ENCODE data around the gene ATF2. TPM values are rescaled to one million over a fixed set of nuclear protein-coding genes. Genes with fewer than 3 reads are reported as not detected.

Gene ATF2, protein sequence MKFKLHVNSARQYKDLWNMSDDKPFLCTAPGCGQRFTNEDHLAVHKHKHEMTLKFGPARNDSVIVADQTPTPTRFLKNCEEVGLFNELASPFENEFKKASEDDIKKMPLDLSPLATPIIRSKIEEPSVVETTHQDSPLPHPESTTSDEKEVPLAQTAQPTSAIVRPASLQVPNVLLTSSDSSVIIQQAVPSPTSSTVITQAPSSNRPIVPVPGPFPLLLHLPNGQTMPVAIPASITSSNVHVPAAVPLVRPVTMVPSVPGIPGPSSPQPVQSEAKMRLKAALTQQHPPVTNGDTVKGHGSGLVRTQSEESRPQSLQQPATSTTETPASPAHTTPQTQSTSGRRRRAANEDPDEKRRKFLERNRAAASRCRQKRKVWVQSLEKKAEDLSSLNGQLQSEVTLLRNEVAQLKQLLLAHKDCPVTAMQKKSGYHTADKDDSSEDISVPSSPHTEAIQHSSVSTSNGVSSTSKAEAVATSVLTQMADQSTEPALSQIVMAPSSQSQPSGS
- polyA plus RNA-seq (2013, experiment 1 of 2; ENCODE audit: insufficient read length): 31.9 TPM
- polyA plus RNA-seq (2013, experiment 2 of 2; ENCODE audit: insufficient read length): 34.3 TPM

DNA sequence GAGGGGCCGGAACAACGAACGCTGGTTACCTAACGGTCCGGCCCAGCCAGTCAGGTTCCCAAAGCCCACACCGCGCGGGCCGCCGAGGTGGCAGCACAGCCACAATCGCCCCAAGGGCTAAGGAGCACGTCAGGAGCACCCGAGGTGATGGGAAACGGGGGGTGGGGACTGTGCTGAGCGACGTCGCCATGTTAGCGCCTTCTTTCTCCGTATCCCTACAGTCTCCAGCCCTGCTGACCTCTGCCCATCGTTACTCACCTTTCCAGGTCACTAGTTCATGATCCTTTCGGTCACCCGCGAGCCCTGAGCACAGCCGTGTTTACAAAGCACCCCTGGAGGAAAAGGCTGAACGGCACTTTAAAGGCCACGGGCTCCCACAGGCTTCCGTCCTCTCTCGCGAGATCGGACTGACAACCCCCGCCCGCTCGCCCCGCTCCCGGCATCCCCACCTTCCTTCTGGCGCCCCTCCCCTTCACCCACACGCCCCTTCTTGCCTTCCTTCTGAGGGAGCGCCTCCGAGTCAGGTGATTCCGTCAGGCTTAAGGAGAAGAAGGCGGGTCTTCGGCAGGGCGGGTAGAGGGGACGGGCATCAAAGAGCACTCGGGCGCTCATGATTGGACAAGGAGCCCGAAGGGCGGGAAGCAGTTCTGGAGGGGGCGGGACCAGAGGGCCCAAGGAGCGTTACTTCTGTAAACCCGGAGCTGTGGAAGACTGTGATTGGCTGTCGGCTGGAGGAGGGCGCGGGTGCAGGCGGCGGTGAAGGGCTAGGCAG, at the start of gene ATF2:
ATF2 (minus strand) TSS at position 412 of the 772 bp plus-strand sequence. CDS start 31,760 bp downstream, outside the sequence.
- peak; percentile 100 for DNase-seq

DNA sequence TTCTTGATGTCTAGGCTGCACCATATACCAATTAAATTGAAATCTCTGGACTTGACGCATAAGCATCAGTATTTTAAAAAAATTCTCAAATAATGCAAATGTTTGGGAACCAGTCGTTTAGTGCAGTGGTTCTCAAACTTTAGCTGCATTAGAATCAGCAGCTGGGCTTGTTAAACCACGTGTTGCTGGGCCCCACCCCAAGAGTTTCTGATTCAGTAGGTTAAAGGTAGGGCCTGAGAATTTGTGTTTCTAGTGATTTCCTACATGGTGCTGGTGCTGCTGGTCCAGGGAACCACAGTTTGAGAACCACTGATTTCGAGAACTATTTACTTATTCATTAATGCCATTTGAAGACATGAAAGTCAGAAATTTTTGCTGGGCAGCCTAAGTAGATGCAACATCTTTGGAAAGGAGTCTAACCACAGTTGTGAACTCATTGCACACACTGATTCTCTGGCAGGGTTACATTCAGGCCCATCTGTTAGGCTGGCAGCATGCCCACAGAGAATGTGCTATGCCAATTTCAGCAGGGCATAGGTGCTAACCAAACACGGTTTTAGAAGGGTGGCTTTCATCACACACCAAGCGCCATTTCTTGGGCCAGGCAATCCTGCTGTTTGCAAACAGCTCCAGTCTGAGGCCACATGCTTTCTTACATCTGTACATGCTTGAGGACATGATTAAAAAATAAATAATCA, 39.9 kb upstream of the ATF2 start:
- no peak for DNase-seq

DNA sequence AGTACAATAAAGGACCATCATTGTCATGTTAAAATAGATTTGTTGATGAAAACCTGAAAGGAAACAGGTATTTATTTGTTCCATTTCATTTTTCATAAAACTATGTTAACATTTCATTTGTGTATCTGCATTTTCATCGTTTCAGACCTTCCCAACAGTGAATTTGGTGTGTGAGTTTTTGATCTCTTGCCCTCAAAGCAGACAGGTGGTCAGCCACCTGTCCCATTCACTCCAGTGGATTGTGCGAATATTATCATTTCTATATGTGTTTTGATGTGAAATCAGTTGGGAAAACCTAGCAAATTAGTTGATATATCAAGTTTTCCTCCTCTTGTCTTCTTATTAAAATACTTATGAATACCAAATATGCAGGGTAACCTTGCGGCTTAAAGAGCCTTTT, 38.9 kb upstream of the ATF2 start:
- no peak for DNase-seq

DNA sequence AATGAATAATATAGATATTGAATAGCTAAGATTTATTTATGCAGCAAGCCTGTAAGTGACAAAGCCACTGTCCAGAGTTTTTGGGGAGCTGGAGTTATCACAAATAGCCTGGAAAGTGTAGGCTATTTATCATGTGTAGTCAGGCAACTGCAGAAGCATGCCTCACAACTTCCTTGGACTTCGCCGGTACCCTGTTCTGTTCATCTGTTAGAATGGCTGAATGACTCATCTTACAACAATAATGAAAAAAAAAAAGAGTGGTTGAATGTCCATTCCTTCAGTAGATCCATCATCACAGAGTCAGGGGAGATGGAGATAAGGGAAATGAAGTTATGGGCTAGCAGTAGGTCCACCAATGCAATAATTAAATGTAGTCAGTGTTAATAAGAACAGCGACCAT, 37.5 kb upstream of the ATF2 start:
- peak; percentile 6 for DNase-seq

DNA sequence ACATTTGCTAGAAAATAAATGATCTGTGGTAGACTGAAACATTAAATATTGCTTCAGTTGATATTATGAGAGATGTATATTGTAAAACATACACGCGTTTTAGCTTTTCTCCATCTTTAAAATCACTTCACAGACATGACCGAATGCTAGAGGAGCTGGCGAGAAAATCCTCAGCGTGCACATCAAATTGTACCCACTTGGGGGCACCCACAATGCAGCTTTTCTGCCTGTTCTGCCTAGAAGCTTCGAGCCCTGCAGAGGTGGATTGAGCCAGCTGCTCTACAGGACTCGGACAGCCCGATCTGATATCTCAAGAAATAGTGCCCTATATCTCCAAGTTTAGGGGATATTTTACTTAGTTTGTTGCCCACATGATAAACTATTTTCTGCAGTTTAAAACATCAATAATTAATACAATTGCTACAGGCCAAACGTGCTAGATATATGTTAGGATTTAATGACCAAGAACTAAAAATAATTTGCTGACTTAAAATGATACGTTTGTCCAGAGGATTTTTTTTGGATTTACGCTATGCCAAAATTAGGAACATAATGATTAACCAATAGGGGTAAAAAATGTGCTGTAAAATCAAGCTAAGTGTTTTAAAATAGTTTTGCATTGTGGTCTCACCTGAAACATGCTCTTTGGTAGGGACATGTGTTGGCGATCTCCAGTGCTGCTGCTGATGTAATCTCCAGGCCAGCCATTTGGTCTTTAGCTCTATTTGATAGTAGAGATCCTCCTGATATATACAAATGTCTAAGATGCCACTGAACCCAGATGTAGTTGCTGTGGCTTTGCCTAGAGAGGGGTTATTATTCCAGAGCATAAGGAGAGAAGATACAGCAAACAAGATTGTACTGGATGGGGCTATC, 35.9 kb upstream of the ATF2 start:
- DNase-seq: peak; percentile 50

DNA sequence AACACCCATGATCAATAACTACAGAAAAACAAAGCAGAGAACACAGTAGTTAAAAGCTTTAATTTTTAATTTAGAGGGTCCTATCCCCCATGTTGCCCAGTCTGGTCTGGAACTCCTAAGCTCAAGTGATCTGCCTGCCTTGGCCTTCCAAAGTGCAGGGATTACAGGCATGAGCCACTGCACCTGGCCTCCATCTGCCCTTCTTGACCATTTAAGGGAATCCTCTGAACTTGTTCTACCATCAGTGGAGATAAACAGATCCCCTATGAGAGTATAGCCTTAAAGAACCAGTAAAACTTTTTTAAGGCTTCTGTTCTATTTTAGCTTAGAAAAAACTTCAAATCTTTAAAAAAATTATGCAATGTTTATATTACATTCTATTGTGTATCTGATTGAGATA, 27.0 kb upstream of the ATF2 start:
- DNase-seq: no peak

DNA sequence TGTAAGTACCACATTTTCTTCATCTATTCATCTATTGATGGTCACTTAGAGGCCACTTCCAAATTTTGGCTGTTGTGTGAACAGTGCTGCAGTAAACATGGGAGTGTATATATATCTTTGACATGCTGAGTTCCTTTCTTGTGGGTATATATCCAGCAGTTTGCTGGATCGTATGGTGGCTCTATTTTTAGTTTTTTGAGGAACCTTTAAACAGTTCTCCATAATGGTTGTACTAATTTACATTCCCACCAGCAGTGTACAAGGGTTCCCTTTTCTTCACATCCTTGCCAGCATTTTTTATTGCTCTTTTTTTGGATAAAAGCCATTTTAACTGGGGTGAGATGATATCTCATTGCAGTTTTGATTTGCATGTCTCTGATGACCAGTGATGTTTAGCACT, 20.8 kb upstream of the ATF2 start:
- DNase-seq: no peak

DNA sequence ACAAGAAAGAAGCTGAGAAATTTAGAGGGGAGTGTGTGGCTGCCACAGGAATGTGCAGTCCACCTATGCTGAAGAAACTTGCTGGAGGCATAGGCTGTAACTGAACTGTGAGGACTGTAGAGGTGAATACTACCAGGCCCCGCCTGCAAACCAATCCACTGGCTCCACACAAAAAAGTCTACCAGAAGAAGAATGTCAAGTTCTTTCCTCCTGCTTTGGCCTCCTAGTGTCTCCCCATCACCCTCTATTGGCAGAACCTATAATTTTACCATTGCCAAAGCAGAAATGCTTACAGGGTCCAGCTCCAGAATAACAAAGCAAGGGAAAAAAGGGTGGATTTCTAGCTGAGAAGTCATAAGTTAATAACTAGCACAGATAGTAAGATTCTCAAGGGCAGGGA, 19.4 kb upstream of the ATF2 start:
- DNase-seq: peak; percentile 28

DNA sequence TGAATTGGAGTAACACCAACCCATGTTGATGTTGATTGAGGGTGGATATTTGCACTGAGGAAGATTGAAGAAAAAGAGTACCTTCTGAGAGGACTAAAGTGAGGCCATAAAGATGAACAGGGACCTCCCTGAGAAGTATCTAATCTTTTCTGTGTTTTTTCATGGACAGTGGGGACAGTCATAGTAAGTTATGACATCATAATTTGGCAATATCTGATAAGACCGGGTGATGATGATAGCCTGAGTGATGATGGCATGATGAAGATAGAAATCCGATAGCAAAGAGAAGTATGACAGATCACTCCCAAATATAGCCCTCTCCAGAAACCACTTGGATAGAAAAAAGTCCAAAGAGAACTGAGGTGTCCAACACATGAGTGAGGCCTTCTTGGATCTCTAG, 15.7 kb upstream of the ATF2 start:
- no peak for DNase-seq

DNA sequence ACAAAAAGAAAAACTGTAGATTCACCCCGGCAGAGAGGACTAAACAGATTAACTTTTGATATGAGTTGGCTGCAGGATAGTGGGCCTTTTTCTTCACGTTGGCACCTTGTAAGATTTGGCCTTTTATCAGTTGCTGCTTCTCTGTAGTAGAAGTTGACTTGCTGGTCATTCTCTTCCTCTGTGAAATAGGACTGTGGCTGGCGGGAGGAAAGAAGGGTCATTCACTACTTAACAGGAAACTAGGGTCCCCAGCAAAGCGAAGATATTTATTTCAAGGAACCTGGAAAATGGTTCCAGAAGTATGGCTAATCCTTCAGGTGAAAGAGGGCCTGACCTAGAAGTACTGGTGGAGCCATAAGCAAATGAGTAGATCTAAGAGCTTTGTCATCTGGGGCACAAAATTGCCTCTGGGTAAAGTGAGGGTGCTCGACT, 13.9 kb upstream of the ATF2 start:
- no peak for DNase-seq

DNA sequence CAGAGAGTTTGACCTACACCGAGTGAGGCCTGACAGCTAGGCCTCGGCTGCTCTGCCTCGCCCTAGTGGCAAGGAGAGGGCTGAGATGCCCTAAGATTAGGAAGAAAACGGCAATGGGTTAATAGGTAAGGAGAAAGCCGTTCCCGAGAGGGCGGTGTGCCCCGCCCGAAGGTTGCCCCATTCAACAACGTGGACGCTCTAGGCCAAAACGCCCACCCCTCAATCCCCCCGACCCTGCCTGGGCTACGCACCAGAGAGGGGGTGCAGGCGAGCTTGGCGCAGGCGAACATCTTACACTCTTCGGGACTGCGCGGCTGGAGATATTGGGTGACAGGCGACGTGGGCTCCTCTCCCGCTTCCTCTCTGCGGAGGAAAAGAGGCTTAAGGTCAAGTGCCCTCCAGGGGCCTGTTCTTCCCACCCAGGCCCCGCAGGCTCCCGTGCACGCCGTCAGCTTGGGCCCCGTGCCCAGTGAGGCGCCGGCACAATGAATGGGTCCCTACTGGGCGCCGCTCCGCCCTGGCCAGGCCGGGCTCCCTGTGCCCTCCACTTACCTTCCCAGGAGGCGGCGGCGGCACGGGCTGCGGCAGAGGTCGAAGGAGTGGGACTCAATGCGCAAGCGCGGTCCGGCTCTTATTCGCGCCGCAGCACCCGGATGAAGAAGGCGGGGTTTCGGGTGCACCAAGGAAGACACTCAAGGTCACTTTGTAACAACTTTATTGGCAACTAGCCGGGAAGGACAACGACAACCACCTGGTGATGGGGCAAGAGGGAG, 13.3 kb upstream of the ATF2 start, which contains the start of gene ATP5MC3:
ATP5MC3 (minus strand) TSS at position 607 of the 773 bp plus-strand sequence; CDS start at position 290, 317 bp downstream.
- peak; percentile 96 for DNase-seq

DNA sequence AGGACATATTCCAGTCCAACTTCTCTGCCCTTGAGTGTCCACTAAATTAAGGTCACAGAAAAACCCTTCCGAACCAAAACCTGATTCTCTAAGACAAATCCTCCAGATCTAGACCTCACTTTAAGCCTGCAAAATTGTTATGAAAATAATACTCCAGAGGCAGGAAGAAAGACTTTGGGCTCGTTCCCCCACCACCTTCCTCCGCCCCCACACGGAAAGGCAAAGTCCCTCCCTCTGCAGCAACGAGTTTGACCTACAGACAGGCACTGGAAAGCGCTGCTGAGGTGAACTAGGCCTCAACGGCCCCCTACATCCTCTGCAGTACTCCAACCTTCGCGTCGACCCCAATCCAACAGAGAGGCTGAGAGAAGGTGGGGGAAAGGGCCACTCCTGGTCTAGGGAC, 12.7 kb upstream of the ATF2 start:
- peak; percentile 34 for DNase-seq

DNA sequence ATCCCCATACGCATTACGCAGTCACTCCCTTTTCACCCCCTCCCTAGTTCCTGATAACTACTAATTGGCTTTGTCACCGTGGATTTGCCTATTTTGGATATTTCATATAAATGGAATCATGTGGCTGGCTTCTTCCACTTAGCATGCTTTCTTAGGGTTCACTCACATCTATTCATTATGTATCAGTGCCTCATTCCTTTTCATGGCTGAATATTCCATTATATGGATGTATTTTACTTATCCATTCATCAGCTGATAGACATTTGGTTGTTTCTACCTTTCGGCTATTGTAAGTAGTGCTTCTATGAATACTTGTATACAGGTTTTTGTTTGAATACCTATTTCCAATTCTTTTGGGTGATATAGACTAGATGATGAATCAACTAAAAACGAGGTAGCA, 8.6 kb upstream of the ATF2 start:
- DNase-seq: no peak

DNA sequence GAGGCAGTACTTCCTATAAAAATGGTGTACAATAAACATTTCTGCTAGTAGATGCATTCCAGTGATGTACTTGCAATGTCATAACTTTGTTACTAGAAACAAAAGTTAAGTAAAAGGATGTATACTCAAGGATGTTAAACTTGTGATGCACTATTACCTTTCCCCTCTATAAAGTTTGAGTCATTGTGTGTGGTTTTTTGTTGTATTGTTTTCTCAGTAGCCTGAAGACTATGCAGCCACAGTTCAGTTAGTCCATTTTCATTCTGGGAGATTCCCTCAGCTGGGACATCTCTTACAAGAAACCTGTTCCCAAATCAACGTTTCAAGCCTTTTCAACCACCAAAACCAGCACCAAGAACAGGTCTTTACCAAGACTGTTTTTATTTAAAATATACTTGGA, 7.9 kb upstream of the ATF2 start:
- DNase-seq: no peak

DNA sequence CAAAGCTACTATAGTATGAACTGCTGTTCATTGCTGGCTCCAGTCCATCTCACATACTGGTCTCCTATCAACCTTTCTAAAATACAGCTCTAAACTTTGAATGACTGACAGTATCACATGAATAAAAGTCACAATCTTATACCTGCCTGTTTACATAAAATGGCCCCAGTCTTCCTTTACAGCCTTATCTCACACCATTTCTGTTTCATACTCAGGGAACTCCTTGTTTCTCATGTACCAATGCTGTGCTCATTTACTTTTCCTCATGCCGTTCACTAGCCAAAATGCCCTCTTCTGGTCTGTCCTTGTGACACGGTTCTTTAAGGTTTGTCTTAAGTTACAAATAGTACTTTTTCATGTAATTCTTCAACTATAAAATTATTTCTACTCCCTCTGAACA, 7.3 kb upstream of the ATF2 start:
- no peak for DNase-seq

DNA sequence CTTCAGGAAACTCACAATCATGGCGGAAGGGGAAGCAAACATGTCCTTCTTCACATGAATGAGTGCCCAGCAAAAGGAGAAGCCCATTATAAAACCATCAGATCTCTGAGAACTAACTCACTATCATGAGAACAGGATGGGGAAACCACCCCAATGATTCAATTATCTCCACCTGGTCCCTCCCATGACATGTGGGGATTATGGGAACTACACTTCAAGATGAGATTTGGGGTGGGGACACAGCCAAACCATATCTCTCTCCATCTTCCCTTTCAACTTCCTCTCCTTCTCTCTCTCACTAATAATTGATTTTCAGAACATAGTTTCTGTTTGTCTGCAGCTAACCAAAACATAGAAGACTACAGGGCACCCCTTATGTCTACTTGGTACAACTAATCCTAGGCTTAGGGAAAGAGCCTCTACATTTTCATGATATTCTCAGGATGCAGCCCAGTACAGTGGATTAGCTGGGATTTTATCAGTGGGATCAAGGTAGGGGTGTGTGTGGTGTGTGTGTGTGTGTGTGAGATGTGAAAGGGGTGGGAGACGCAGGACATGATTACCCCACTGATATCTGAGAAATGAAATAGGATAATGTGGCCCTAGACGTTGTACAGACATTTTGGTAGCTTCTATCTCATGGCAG, 2.8 kb upstream of the ATF2 start:
- no peak for DNase-seq

DNA sequence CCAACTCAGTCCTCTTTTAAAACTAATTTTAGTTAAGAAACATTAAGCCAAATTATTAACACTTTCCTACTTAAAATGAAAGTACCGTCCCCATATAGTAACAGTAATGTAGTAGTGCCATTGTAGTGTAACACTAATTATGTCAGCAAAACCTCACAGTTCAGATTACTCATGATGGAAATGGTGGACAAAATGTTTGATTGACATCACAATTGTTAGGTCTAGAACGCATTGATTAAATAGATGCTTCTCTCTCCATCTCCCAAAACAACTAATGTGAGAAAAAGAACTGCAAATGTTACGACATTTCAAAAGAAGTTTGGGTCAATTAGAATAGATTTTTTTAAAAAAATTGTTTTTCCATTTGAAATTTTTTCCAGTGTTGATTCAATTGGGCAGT, 1.2 kb upstream of the ATF2 start:
- DNase-seq: no peak

DNA sequence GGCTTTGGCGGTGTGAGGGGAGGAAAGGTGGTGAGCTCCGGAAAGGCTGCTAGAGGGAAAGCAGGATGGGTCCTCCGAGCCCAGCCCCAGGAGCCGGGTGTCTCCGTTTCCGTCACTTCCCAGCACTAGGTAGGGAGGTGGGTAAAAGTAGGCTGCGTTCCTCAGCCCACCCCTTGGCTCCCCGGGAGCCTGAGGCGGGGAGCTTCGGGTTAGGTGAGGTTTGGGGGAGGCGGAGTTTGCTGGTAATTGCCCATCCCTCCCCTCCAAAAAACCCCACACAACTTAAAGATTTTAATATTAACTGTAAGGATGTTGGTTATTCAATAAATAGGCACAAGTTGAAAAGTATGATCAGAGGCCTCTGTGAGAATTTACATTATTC, 552 bp upstream of the ATF2 start:
- no peak for DNase-seq

DNA sequence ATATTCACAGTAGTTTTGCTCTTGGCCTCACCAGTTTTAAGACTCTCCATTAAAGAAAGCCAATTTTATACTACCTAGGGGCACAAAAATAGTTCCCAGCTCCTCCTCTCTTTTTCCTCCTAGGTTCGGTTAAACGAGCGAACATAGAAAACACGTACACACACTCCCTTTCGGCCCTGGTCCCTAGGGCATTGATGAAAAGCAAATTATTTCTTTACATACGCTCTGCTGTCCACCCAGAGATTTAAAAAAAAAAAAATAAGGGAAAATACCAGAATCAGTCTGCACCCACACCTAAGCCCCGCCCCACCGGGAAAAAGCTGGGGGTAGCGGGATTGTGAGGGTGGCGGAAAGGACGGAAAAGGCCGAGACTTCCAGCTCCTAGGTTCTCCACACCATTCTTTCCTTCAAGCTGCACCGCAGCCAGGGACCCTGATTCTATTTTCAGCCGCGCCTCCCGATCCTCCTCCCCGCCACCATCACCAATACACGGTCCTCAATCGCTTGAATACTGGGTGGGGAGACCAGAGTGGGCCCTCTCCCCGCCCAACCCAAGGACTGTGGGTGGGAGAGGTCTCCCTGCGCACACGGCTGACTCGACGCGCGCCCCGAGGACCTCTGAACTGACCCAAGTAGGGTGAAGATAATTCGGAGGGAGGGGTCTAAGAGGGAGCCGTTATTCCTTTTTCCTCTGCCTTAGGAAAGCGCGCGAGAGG, 769 bp downstream of the ATF2 start:
- DNase-seq: peak; percentile 45
